ENCODE results near the gene USP5.
A peak's percentile ranks its signal among the peaks of the same experiment; 100 is the strongest.

USP5 gene

GRCh38 chr12:6822426-6823135, 29.4 kb upstream of the USP5 start:
- no peak for TF ChIP-seq CTCF (IDR thresholded peaks at IDR 0.05; ENCODE audit: low read depth, low read length, missing control alignments)
- no peak for DNase-seq (ENCODE audit: low read depth)
- H3K4me3 ChIP-seq (ENCODE audit: low read depth, low read length) = no peak overlapping the region

GRCh38 chr12:6823182-6824084, 28.5 kb upstream of the USP5 start:
- DNase-seq (ENCODE audit: low read depth) = no peak
- H3K4me3 ChIP-seq (ENCODE audit: low read depth, low read length) = no peak overlapping the region
- TF ChIP-seq CTCF (IDR thresholded peaks at IDR 0.05; ENCODE audit: low read depth, low read length, missing control alignments) = no peak

GRCh38 chr12:6824085-6824775, 27.7 kb upstream of the USP5 start:
- DNase-seq (ENCODE audit: low read depth) = no peak
- TF ChIP-seq CTCF (IDR thresholded peaks at IDR 0.05; ENCODE audit: low read depth, low read length, missing control alignments) = no peak
- no peak overlapping the region for H3K4me3 ChIP-seq (ENCODE audit: low read depth, low read length)

- no peak for DNase-seq (ENCODE audit: low read depth)
- no peak for TF ChIP-seq CTCF (IDR thresholded peaks at IDR 0.05; ENCODE audit: low read depth, low read length, missing control alignments)
- H3K4me3 ChIP-seq (ENCODE audit: low read depth, low read length) = no peak overlapping the region
Measured at GRCh38 chr12:6824901-6825381, 27.0 kb upstream of the USP5 start.

GRCh38 chr12:6825398-6826124, 26.4 kb upstream of the USP5 start:
- peak; percentile 24 for DNase-seq (ENCODE audit: low read depth)
- TF ChIP-seq CTCF (IDR thresholded peaks at IDR 0.05; ENCODE audit: low read depth, low read length, missing control alignments) = peak; percentile 96
- H3K4me3 ChIP-seq (ENCODE audit: low read depth, low read length) = no peak overlapping the region

- DNase-seq (ENCODE audit: low read depth) = no peak
- no peak for TF ChIP-seq CTCF (IDR thresholded peaks at IDR 0.05; ENCODE audit: low read depth, low read length, missing control alignments)
- no peak overlapping the region for H3K4me3 ChIP-seq (ENCODE audit: low read depth, low read length)
Measured at GRCh38 chr12:6826125-6826733, 25.7 kb upstream of the USP5 start.

Data from GM12864 (cell line).